Breast epithelium (tissue), 3 donors: ENCODE results near the gene JPH2.

Experiments used
- POLR2A ChIP-seq: fragments of 450-650 bp; IDR thresholded peaks from one replicate; pipeline ENCODE4 v1.6.1; 2016; ENCODE audit warnings: antibody characterized with exemption, mild to moderate bottlenecking, moderate library complexity
- TF ChIP-seq, protein P1 (sequence below), 3 donors: fragments of 450-650 bp; IDR thresholded peaks; one replicate each; pipeline ENCODE4 v1.5.1; 2016 to 2017; ENCODE audit warnings: antibody characterized with exemption in 3 of 3, mild to moderate bottlenecking in 3 of 3, moderate library complexity in 3 of 3

DNA sequence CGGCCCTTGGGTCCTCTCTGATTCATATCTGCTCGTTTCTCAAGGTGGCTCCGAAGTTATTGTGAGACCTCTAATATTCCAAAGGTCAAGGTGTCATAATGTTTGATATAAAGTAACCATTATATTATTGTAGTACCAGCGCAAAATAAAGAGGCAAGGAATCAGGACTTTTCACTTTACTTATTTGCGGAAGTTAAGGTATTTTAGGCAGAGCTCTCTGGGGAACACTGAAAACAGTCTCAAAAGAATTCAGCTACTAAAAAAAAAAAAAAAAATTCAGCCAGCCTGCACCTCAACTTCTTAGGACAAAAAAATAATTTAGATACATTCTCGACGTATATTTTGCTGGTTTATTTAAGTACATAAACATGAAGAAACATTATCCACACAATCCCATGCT is 21.2 kb upstream of the JPH2 start:
- TF ChIP-seq, protein P1, sequence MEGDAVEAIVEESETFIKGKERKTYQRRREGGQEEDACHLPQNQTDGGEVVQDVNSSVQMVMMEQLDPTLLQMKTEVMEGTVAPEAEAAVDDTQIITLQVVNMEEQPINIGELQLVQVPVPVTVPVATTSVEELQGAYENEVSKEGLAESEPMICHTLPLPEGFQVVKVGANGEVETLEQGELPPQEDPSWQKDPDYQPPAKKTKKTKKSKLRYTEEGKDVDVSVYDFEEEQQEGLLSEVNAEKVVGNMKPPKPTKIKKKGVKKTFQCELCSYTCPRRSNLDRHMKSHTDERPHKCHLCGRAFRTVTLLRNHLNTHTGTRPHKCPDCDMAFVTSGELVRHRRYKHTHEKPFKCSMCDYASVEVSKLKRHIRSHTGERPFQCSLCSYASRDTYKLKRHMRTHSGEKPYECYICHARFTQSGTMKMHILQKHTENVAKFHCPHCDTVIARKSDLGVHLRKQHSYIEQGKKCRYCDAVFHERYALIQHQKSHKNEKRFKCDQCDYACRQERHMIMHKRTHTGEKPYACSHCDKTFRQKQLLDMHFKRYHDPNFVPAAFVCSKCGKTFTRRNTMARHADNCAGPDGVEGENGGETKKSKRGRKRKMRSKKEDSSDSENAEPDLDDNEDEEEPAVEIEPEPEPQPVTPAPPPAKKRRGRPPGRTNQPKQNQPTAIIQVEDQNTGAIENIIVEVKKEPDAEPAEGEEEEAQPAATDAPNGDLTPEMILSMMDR (IDR thresholded peaks at IDR 0.05): no peak
- no peak for TF ChIP-seq POLR2A
